Measurements from ENCODE around the gene FRS2. TPM values are rescaled to one million over a fixed set of nuclear protein-coding genes. Genes with fewer than 3 reads are reported as not detected.

The FRS2 gene
- total RNA-seq, 2 donors from 2014 or later: 4.9 to 14.3 TPM

- no peak overlapping the region for H3K4me3 ChIP-seq
- ATAC-seq (no peak), DNase-seq (no peak)
- H3K9me3 ChIP-seq: no peaks in the 10 kb centered on the region
- WGBS, 2 donors: 78 to 80% methylated on average over 3 of the region's 3 CpGs
- TF ChIP-seq POLR2A (IDR thresholded peaks at IDR 0.05) (no peak), CTCF (IDR thresholded peaks at IDR 0.05) (no peak)
- H3K27ac ChIP-seq: no peak overlapping the region
- no peaks in the 10 kb centered on the region for H3K27me3 ChIP-seq
- peaks cover 6% of the 10 kb centered on the region for H3K4me1 ChIP-seq
- H3K36me3 ChIP-seq (replicated peaks in 1 of 2; ENCODE audit: insufficient read depth in 1 of 2, low read depth in 2 of 2): no peaks in the 10 kb centered on the region
- intact Hi-C loops (cut with DNase I): no loop called here
Observed at GRCh38 chr12:69495071-69495470, 24.9 kb downstream of the FRS2 start.

- Histone ChIP-seq H3K9me3 (no peaks in the 10 kb centered on the region), H3K4me3 (no peak overlapping the region), H3K27ac (no peak overlapping the region), H3K36me3 (replicated peaks in 1 of 2; ENCODE audit: insufficient read depth in 1 of 2, low read depth in 2 of 2) (no peaks in the 10 kb centered on the region), H3K4me1 (peaks cover 6% of the 10 kb centered on the region), H3K27me3 (no peaks in the 10 kb centered on the region)
- TF ChIP-seq POLR2A (IDR thresholded peaks at IDR 0.05) (no peak), CTCF (IDR thresholded peaks at IDR 0.05) (no peak)
- 74 to 82% methylated on average over 4 of the region's 4 CpGs for WGBS, 2 donors
- ATAC-seq (no peak), DNase-seq (no peak)
- intact Hi-C loops (cut with DNase I): no loop called here
Observed at GRCh38 chr12:69497308-69498026, 27.3 kb downstream of the FRS2 start.

GRCh38 chr12:69500631-69501030 is 30.4 kb downstream of the FRS2 start:
- H3K4me1 ChIP-seq: peaks cover 6% of the 10 kb centered on the region
- H3K36me3 ChIP-seq (replicated peaks in 1 of 2; ENCODE audit: insufficient read depth in 1 of 2, low read depth in 2 of 2): no peaks in the 10 kb centered on the region
- DNase-seq (no peak), ATAC-seq (no peak)
- no peaks in the 10 kb centered on the region for H3K9me3 ChIP-seq
- intact Hi-C loops (cut with DNase I): no loop called here
- no peak overlapping the region for H3K27ac ChIP-seq
- H3K4me3 ChIP-seq: no peak overlapping the region
- WGBS, 2 donors: 64 to 69% methylated on average over 1 of the region's 1 CpG
- no peak for TF ChIP-seq POLR2A (IDR thresholded peaks at IDR 0.05)
- TF ChIP-seq CTCF (IDR thresholded peaks at IDR 0.05): no peak
- H3K27me3 ChIP-seq: no peaks in the 10 kb centered on the region

- DNase-seq (no peak), ATAC-seq (no peak)
- intact Hi-C loops (cut with DNase I): no loop called here
- no peaks in the 10 kb centered on the region for H3K9me3 ChIP-seq
- no peaks in the 10 kb centered on the region for H3K27me3 ChIP-seq
- 87 to 90% methylated on average over 5 of the region's 5 CpGs for WGBS, 2 donors
- H3K4me1 ChIP-seq: peaks cover 6% of the 10 kb centered on the region
- H3K4me3 ChIP-seq: no peak overlapping the region
- TF ChIP-seq POLR2A (IDR thresholded peaks at IDR 0.05) (no peak), CTCF (IDR thresholded peaks at IDR 0.05) (no peak)
- no peaks in the 10 kb centered on the region for H3K36me3 ChIP-seq (replicated peaks in 1 of 2; ENCODE audit: insufficient read depth in 1 of 2, low read depth in 2 of 2)
- H3K27ac ChIP-seq: no peak overlapping the region
Observed at GRCh38 chr12:69501154-69501895, 31.1 kb downstream of the FRS2 start.
